H9 (cell line): ENCODE results near the gene POU5F1. TPM values are rescaled to one million over a fixed set of nuclear protein-coding genes. Genes with fewer than 3 reads are reported as not detected.

ENCODE experiments used
- DNase-seq: peaks from one replicate; pipeline ENCODE4 v3.0.0-alpha.2; 2017
- H2AFZ ChIP-seq: one replicate; pipeline ENCODE4 v1.6.1; 2013; ENCODE audit warnings: mild to moderate bottlenecking, low read length, control low read depth, moderate library complexity
- H2AK5ac ChIP-seq: 2 replicates; pipeline ENCODE4 v1.6.1; 2013; ENCODE audit warnings: low read length, control low read depth, mixed read lengths; ENCODE audit not compliant: insufficient read length
- H2BK120ac ChIP-seq: one replicate; pipeline ENCODE4 v1.6.1; 2013; ENCODE audit warnings: low read depth, mild to moderate bottlenecking, low read length, control low read depth, inconsistent platforms; ENCODE audit not compliant: poor library complexity, severe bottlenecking
- H2BK12ac ChIP-seq: 2 replicates; pipeline ENCODE4 v1.6.1; 2013; ENCODE audit warnings: low read length, control low read depth, mixed read lengths, low read depth; ENCODE audit not compliant: insufficient read length
- H2BK15ac ChIP-seq: 2 replicates; pipeline ENCODE4 v1.6.1; 2013; ENCODE audit warnings: low read depth, low read length, control low read depth
- H2BK20ac ChIP-seq: one replicate; pipeline ENCODE4 v1.6.1; 2013; ENCODE audit warnings: low read depth, mild to moderate bottlenecking, low read length, control low read depth, inconsistent platforms; ENCODE audit not compliant: poor library complexity, severe bottlenecking
- H2BK5ac ChIP-seq: 2 replicates; pipeline ENCODE4 v1.6.1; 2013; ENCODE audit warnings: low read length, control low read depth, mixed read lengths; ENCODE audit not compliant: insufficient read length
- H3K14ac ChIP-seq: 2 replicates; pipeline ENCODE4 v1.6.1; 2013; ENCODE audit warnings: low read length, control low read depth; ENCODE audit not compliant: insufficient read depth
- H3K18ac ChIP-seq: 2 replicates; pipeline ENCODE4 v1.6.1; 2013; ENCODE audit warnings: low read depth, mild to moderate bottlenecking, mixed read lengths, low read length, control low read depth; ENCODE audit not compliant: insufficient read length
- H3K23ac ChIP-seq: 2 replicates; pipeline ENCODE4 v1.6.1; 2013; ENCODE audit warnings: low read length, control low read depth, mixed read lengths, low read depth; ENCODE audit not compliant: insufficient read length
- H3K23me2 ChIP-seq: 2 replicates; pipeline ENCODE4 v1.6.1; 2013; ENCODE audit warnings: low read depth, mild to moderate bottlenecking, mixed read lengths, low read length, control low read depth; ENCODE audit not compliant: insufficient read length, poor library complexity, severe bottlenecking
- H3K27ac ChIP-seq: 2 replicates; pipeline ENCODE4 v1.5.1; 2013; ENCODE audit warnings: low read length, control low read depth, mixed read lengths, low read depth; ENCODE audit not compliant: insufficient read length
- H3K27me3 ChIP-seq: 2 replicates; pipeline ENCODE4 v1.6.1; 2013; ENCODE audit warnings: low read length, control low read depth, inconsistent platforms; ENCODE audit not compliant: insufficient read depth
- H3K4ac ChIP-seq: 2 replicates; pipeline ENCODE4 v1.6.1; 2013; ENCODE audit warnings: low read depth, mild to moderate bottlenecking, control low read depth, inconsistent platforms, low read length, moderate library complexity
- H3K4me1 ChIP-seq: 2 replicates; pipeline ENCODE4 v1.6.1; 2013; ENCODE audit warnings: low read length, control low read depth, inconsistent platforms; ENCODE audit not compliant: insufficient read depth
- H3K4me2 ChIP-seq: 2 replicates; pipeline ENCODE4 v1.6.1; 2013; ENCODE audit warnings: low read length, control low read depth, mixed read lengths; ENCODE audit not compliant: insufficient read length, insufficient read depth
- H3K56ac ChIP-seq: 2 replicates; pipeline ENCODE4 v1.6.1; 2013; ENCODE audit warnings: low read depth, mild to moderate bottlenecking, mixed read lengths, low read length, control low read depth; ENCODE audit not compliant: insufficient read length
- H3K79me1 ChIP-seq: 2 replicates; pipeline ENCODE4 v1.6.1; 2013; ENCODE audit warnings: low read depth, mild to moderate bottlenecking, moderate library complexity, low read length, control low read depth, inconsistent platforms; ENCODE audit not compliant: insufficient read depth, poor library complexity, severe bottlenecking
- H3K79me2 ChIP-seq: 2 replicates; pipeline ENCODE4 v1.6.1; 2013; ENCODE audit warnings: low read length, control low read depth, inconsistent platforms; ENCODE audit not compliant: insufficient read depth
- H3K9ac ChIP-seq: 2 replicates; pipeline ENCODE4 v1.6.1; 2013; ENCODE audit warnings: low read length, control low read depth, mixed read lengths; ENCODE audit not compliant: insufficient read length; ENCODE audit errors: extremely low read depth
- H3K9me3 ChIP-seq: one replicate; pipeline ENCODE4 v1.6.1; 2013; ENCODE audit warnings: low read depth, low read length, inconsistent platforms; ENCODE audit not compliant: control insufficient read depth
- H3T11ph ChIP-seq: one replicate; pipeline ENCODE4 v1.6.1; 2013; ENCODE audit warnings: mild to moderate bottlenecking, low read length, control low read depth, inconsistent platforms
- H4K20me1 ChIP-seq: one replicate; pipeline ENCODE4 v1.6.1; 2013; ENCODE audit not compliant: control insufficient read depth, insufficient read length, insufficient read depth
- H4K5ac ChIP-seq: 2 replicates; pipeline ENCODE4 v1.6.1; 2013; ENCODE audit warnings: low read depth, mild to moderate bottlenecking, mixed read lengths, low read length, control low read depth; ENCODE audit not compliant: insufficient read length
- H4K8ac ChIP-seq: replicated peaks from 2 replicates; pipeline ENCODE4 v1.6.1; 2013; ENCODE audit warnings: low read length, control low read depth, mixed read lengths, low read depth; ENCODE audit not compliant: insufficient read length
- H4K91ac ChIP-seq: 2 replicates; pipeline ENCODE4 v1.6.1; 2013; ENCODE audit warnings: low read depth, mild to moderate bottlenecking, moderate library complexity, mixed read lengths, low read length, control low read depth; ENCODE audit not compliant: insufficient read length
- H3K27ac Mint-ChIP-seq, 3 experiments: 2 replicates in 2 of 3; 3 replicates in 1 of 3; pipeline ENCODE4 v1.8.0; 2020 to 2021; ENCODE audit warnings: mixed read lengths in 3 of 3, mild to moderate bottlenecking in 1 of 3, moderate library complexity in 1 of 3
- H3K27me3 Mint-ChIP-seq: 2 replicates; pipeline ENCODE4 v1.8.0; 2021; ENCODE audit warnings: low read depth, mild to moderate bottlenecking, moderate library complexity, mixed read lengths
- H3K36me3 Mint-ChIP-seq, 3 experiments: 2 replicates in 2 of 3; 3 replicates in 1 of 3; pipeline ENCODE4 v1.8.0; 2020 to 2021; ENCODE audit warnings: low read depth in 3 of 3, mixed read lengths in 3 of 3; ENCODE audit not compliant: insufficient read depth in 1 of 3
- H3K4me1 Mint-ChIP-seq, 2 experiments: 2 replicates each; pipeline ENCODE4 v1.8.0; 2020; ENCODE audit warnings: mixed read lengths in 2 of 2
- H3K4me3 Mint-ChIP-seq, 2 experiments: 2 replicates in 1 of 2; 3 replicates in 1 of 2; pipeline ENCODE4 v1.8.0; 2020 to 2021; ENCODE audit warnings: mild to moderate bottlenecking in 2 of 2, mixed read lengths in 2 of 2, moderate library complexity in 1 of 2
- H3K9me3 Mint-ChIP-seq, 2 experiments: 2 replicates in 1 of 2; 3 replicates in 1 of 2; pipeline ENCODE4 v1.8.0; 2020; ENCODE audit warnings: mild to moderate bottlenecking in 2 of 2, mixed read lengths in 2 of 2, moderate library complexity in 1 of 2
- CTCF ChIP-seq: fragments of 200-600 bp; sonication (generic); conservative IDR thresholded peaks from 3 replicates; pipeline ENCODE4 v1.8.0; 2021; ENCODE audit warnings: antibody characterized with exemption, mild to moderate bottlenecking
- WGBS: extraction: QIAGEN DNeasy Blood & Tissue Kit; methylation state at CpG from one replicate; pipeline ENCODE4 v1.1.7; 2013; ENCODE audit warnings: missing lambda C conversion rate, low lambda C conversion rate, mixed read lengths; ENCODE audit not compliant: insufficient read length; ENCODE audit errors: extremely low coverage; 5-methylcytosine and 5-hydroxymethylcytosine counted together
- total RNA-seq: library from RNA; stranded (reverse); gene quantifications from 2 replicates; pipeline ENCODE4 v1.2.1, GENCODE V29; 2021

POU5F1 gene
- total RNA-seq, 1 experiment from 2014 or later = 2,134 TPM

GRCh38 chr6:31131595-31131994, 38.9 kb downstream of the POU5F1 start:
- Histone ChIP-seq H4K8ac (no peak overlapping the region), H3K9me3 (no peaks in the 10 kb centered on the region), H3K27me3 (no peaks in the 10 kb centered on the region), H3K14ac (no peak overlapping the region), H2AFZ (no peak overlapping the region), H2AK5ac (no peak overlapping the region), H2BK20ac (no peak overlapping the region), H3K4me1 (no peaks in the 10 kb centered on the region), H3K79me1 (no peaks in the 10 kb centered on the region), H3K23me2 (no peaks in the 10 kb centered on the region), H3K79me2 (no peaks in the 10 kb centered on the region), H2BK15ac (no peak overlapping the region), H3K18ac (no peak overlapping the region), H2BK120ac (no peak overlapping the region), H3K4ac (no peak overlapping the region), H4K20me1 (no peaks in the 10 kb centered on the region), H4K91ac (no peak overlapping the region), H4K5ac (no peak overlapping the region), H3T11ph (no peak overlapping the region), H2BK5ac (no peak overlapping the region), H3K27ac (no peak overlapping the region), H3K23ac (no peak overlapping the region), H3K9ac (no peak overlapping the region), H3K56ac (no peak overlapping the region), H2BK12ac (no peak overlapping the region), H3K4me2 (no peak overlapping the region)
- WGBS = no CpG with 5 or more reads among the region's 3 CpGs
- DNase-seq = no peak
- Mint-ChIP-seq H3K4me3 (no peak overlapping the region), H3K36me3 (no peaks in the 10 kb centered on the region), H3K9me3 (no peaks in the 10 kb centered on the region; a peak in 1 of 5 replicates), H3K4me1 (peaks cover 26 to 31% of the 10 kb centered on the region in 2 experiments), H3K27me3 (peaks cover 5% of the 10 kb centered on the region), H3K27ac (peak overlapping the region in 1 of 3 experiments; percentile 85; a peak in 1 of 7 replicates)
- no peak for TF ChIP-seq CTCF
